Mammary epithelial cell (primary cell): Measurements from ENCODE around the gene DNM2.

Experiments
- EZH2 ChIP-seq: IDR thresholded peaks from 2 replicates; pipeline ENCODE4 v1.6.1; 2012; ENCODE audit warnings: low read length, inconsistent platforms, borderline replicate concordance
- TF ChIP-seq, protein P1 (sequence below), 2 donors: IDR thresholded peaks in 1 of 2; conservative IDR thresholded peaks in 1 of 2; 2 replicates each; pipeline ENCODE4 v1.5.1; 2011 to 2012; ENCODE audit warnings: inconsistent platforms in 2 of 2, low read length in 2 of 2, mild to moderate bottlenecking in 2 of 2, control low read depth in 1 of 2, low read depth in 1 of 2; ENCODE audit not compliant: insufficient read depth in 1 of 2; ENCODE audit errors: extremely low read depth in 1 of 2

DNA sequence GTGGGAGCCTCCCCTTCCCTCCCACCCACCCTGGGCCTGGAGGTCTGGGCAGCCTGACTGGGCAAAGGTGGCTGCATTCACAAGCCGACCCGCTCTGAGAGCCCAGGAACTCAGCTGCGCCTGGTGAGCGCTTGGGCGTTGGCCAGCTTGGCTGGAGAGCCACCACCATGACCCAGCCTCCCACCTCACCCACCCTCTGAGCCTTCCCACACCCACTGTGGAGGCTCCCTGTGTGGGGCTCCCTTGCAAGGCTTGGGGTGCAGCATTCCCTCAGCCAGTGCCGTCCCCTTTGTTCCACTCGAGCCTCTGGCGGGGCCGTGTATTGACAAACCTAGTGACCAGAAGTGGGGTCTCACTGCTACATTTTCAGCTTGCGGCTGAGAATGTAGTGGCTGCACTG is 31.7 kb upstream of the DNM2 start:
- TF ChIP-seq, protein P1, sequence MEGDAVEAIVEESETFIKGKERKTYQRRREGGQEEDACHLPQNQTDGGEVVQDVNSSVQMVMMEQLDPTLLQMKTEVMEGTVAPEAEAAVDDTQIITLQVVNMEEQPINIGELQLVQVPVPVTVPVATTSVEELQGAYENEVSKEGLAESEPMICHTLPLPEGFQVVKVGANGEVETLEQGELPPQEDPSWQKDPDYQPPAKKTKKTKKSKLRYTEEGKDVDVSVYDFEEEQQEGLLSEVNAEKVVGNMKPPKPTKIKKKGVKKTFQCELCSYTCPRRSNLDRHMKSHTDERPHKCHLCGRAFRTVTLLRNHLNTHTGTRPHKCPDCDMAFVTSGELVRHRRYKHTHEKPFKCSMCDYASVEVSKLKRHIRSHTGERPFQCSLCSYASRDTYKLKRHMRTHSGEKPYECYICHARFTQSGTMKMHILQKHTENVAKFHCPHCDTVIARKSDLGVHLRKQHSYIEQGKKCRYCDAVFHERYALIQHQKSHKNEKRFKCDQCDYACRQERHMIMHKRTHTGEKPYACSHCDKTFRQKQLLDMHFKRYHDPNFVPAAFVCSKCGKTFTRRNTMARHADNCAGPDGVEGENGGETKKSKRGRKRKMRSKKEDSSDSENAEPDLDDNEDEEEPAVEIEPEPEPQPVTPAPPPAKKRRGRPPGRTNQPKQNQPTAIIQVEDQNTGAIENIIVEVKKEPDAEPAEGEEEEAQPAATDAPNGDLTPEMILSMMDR (conservative IDR thresholded peaks at IDR 0.05 in 1 of 2, IDR thresholded peaks at IDR 0.05 in 1 of 2; ENCODE audit: extremely low read depth in 1 of 2, insufficient read depth in 1 of 2, low read depth in 1 of 2, low read length in 2 of 2) = no peak
- no peak for TF ChIP-seq EZH2
